SK-N-MC (cell line): ENCODE results near the gene SLC38A11.

Experiments used
- EZH2 ChIP-seq: fragments of 200-600 bp; sonication (generic); IDR thresholded peaks from one replicate; pipeline ENCODE4 v1.6.1; 2017; ENCODE audit warnings: antibody characterized with exemption
- POLR2AphosphoS5 ChIP-seq: IDR thresholded peaks from 2 replicates; pipeline ENCODE4 v1.6.1; 2012; ENCODE audit warnings: mild to moderate bottlenecking, low read depth, low read length, borderline replicate concordance

DNA sequence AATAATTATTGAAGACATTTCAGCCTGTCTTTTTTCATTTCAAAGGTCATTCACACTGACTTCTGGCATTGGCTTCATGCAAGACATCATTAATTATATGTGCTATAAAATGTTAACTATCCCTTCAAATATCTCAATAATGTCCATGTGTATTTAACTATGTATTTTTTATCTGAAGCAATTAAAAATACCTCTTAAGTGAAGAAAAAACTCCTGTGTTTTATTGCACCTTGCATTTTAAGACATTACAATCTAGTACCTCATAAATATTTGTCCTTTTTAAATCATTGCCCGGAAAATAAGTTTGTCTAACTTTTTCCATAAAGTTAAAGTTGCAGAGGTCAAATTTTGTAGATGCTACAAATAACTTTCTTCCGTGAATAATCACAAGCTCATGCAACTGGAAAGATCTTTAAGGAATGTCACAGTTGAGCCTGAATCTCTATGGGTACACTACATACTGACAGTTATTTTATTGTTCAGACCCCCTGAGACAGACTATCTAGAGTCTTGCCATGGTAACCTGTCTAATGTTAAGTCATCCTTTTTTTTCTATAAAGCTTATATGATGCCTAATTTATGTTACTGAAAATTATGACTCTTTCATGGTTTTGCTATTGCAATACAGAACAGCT is 75.3 kb downstream of the SLC38A11 start:
- TF ChIP-seq POLR2AphosphoS5: no peak
- TF ChIP-seq EZH2: no peak
